UCSD-AML1 (cell line): ENCODE data around the gene PPP5C.

Experiments used
- DNase-seq: peaks from one replicate; lab custom pipeline; 2025; ENCODE audit not compliant: unreplicated experiment; lab: John Stamatoyannopoulos, UW

PPP5C gene

GRCh38 chr19:46328079-46328478, 18.8 kb upstream of the PPP5C start:
- DNase-seq = no peak

GRCh38 chr19:46330319-46330918, 16.5 kb upstream of the PPP5C start:
- DNase-seq = no peak

- no peak for DNase-seq
These were observed 9.4 kb upstream of the PPP5C start for GRCh38 chr19:46337487-46337886.

GRCh38 chr19:46339446-46339845, 7.4 kb upstream of the PPP5C start:
- no peak for DNase-seq

GRCh38 chr19:46340051-46340659, 6.7 kb upstream of the PPP5C start:
- no peak for DNase-seq

GRCh38 chr19:46341937-46342336, 5.0 kb upstream of the PPP5C start:
- DNase-seq = no peak

- DNase-seq = no peak
These were observed 2.5 kb upstream of the PPP5C start for GRCh38 chr19:46344363-46344762.

GRCh38 chr19:46345157-46345556, 1.7 kb upstream of the PPP5C start:
- DNase-seq = no peak

GRCh38 chr19:46347572-46347883, 641 bp downstream of the PPP5C start:
- no peak for DNase-seq

- DNase-seq = no peak
These were observed 1.1 kb downstream of the PPP5C start for GRCh38 chr19:46347985-46348384.

- DNase-seq = no peak
These were observed 2.6 kb downstream of the PPP5C start for GRCh38 chr19:46349311-46349993.

- DNase-seq = peak; percentile 29
These were observed 3.3 kb downstream of the PPP5C start for GRCh38 chr19:46350029-46350757.

- DNase-seq = peak; percentile 67
These were observed 3.9 kb downstream of the PPP5C start for GRCh38 chr19:46350758-46351159.

- peak; percentile 50 for DNase-seq
These were observed 4.6 kb downstream of the PPP5C start for GRCh38 chr19:46351241-46352041.

GRCh38 chr19:46353730-46354528, 7.0 kb downstream of the PPP5C start:
- DNase-seq = no peak

- DNase-seq = no peak
These were observed 8.6 kb downstream of the PPP5C start for GRCh38 chr19:46355234-46356148.

GRCh38 chr19:46356149-46357055, 9.5 kb downstream of the PPP5C start:
- no peak for DNase-seq

- DNase-seq = no peak
These were observed 11.1 kb downstream of the PPP5C start for GRCh38 chr19:46357846-46358583.
